GM12878 (cell line): ENCODE data around the gene COMMD10. TPM values are rescaled to one million over a fixed set of nuclear protein-coding genes. Genes with fewer than 3 reads are reported as not detected.

Experiments used
- ATAC-seq: fragments of 200-7000 bp; cut with Tn5 transposase; 3 replicates; pipeline ENCODE4 v1.9.1; 2020; ENCODE audit warnings: mild to moderate bottlenecking, moderate library complexity
- BruUV-seq: library from RNA; stranded (reverse); fragments of 400-500 nt; replicated peaks from 2 replicates; lab custom pipeline; 2021; lab: Mats Ljungman, UMichigan
- CTCF ChIA-PET: fragments of 300-600 bp; sonication (Branson Sonifier 250); formaldehyde crosslinking; extraction: SDS; loops from one replicate; lab custom pipeline; 2021; ENCODE audit warnings: inconsistent platforms; lab: Yijun Ruan, JAX
- POLR2A ChIA-PET: fragments of 350-600 bp; formaldehyde crosslinking; extraction: SDS; loops from one replicate; lab custom pipeline; 2021; ENCODE audit warnings: inconsistent platforms; lab: Charles Lee
- RAD21 ChIA-PET: fragments of 300-600 bp; sonication (Branson Sonifier 250); formaldehyde crosslinking; loops from one replicate; lab custom pipeline; 2023; ENCODE audit warnings: antibody characterized with exemption; ENCODE audit not compliant: unreplicated experiment; lab: Charles Lee
- SMC1A ChIA-PET: fragments of 300-600 bp; sonication (Branson Sonifier 250); formaldehyde crosslinking; loops from one replicate; lab custom pipeline; 2023; ENCODE audit not compliant: unreplicated experiment, uncharacterized antibody; lab: Charles Lee
- DNase-seq: peaks from one replicate; pipeline ENCODE4 v3.0.0-alpha.2; 2011; ENCODE audit warnings: low read depth, low spot score
- FAIRE-seq: peaks from 3 replicates; lab custom pipeline; 2011; peaks lifted over from hg19 to GRCh38; lab: Jason Lieb, UNC
- H2AFZ ChIP-seq: 2 replicates; pipeline ENCODE4 v1.6.0; 2011; ENCODE audit warnings: low read depth, low read length, control low read depth; ENCODE audit not compliant: control insufficient read depth
- H3K27ac ChIP-seq: 2 replicates; pipeline ENCODE4 v1.5.1; 2011; ENCODE audit warnings: control low read depth; ENCODE audit not compliant: control insufficient read depth, insufficient read depth
- H3K27me3 ChIP-seq, 2 experiments: replicated peaks in 1 of 2; 2 replicates each; pipeline versions ENCODE4 v1.6.0 to v1.6.1; 2011; ENCODE audit warnings: low read length in 1 of 2; ENCODE audit not compliant: control insufficient read depth in 2 of 2, insufficient read depth in 2 of 2
- H3K36me3 ChIP-seq, 2 experiments: 2 replicates each; pipeline ENCODE4 v1.5.1; 2011; ENCODE audit warnings: low read length in 1 of 2; ENCODE audit not compliant: control insufficient read depth in 2 of 2, insufficient read depth in 2 of 2
- H3K4me1 ChIP-seq: 2 replicates; pipeline ENCODE4 v1.6.1; 2011; ENCODE audit warnings: mild to moderate bottlenecking, low read length, moderate library complexity, mixed read lengths; ENCODE audit not compliant: control insufficient read depth, insufficient read depth
- H3K4me2 ChIP-seq: 2 replicates; pipeline ENCODE4 v1.6.0; 2011; ENCODE audit warnings: control low read depth; ENCODE audit not compliant: control insufficient read depth, insufficient read depth
- H3K4me3 ChIP-seq: fragments of 200-600 bp; sonication (generic); 2 replicates; pipeline ENCODE4 v1.5.1; 2016
- H3K79me2 ChIP-seq: 2 replicates; pipeline ENCODE4 v1.6.0; 2011; ENCODE audit warnings: low read length; ENCODE audit not compliant: control insufficient read depth, insufficient read depth
- H3K9ac ChIP-seq: 2 replicates; pipeline ENCODE4 v1.8.0; 2011; ENCODE audit warnings: low read length, control low read depth, mixed read lengths; ENCODE audit not compliant: control insufficient read depth, insufficient read depth
- H3K9me3 ChIP-seq: replicated peaks from 3 replicates; pipeline ENCODE4 v1.5.1; 2011; ENCODE audit warnings: mild to moderate bottlenecking, low read length; ENCODE audit not compliant: control insufficient read depth, insufficient read depth
- H4K20me1 ChIP-seq: 2 replicates; pipeline ENCODE4 v1.6.0; 2011; ENCODE audit not compliant: control insufficient read depth, insufficient read depth
- BCL11A ChIP-seq: IDR thresholded peaks from 2 replicates; pipeline ENCODE4 v1.6.1; 2011; ENCODE audit warnings: low read depth, low read length
- CEBPB ChIP-seq, 2 experiments: fragments of 150-350 bp in 1 of 2; IDR thresholded peaks; 2 replicates each; pipeline ENCODE4 v1.6.1; 2012 to 2014; ENCODE audit warnings: low read depth in 2 of 2, low read length in 2 of 2, borderline replicate concordance in 1 of 2, inconsistent platforms in 1 of 2
- ESRRA ChIP-seq: IDR thresholded peaks from 2 replicates; pipeline ENCODE4 v1.6.1; 2012; ENCODE audit warnings: mild to moderate bottlenecking, low read length, improper control_type of control experiment
- HDGF ChIP-seq: fragments of 450-650 bp; IDR thresholded peaks from 2 replicates; pipeline ENCODE4 v1.6.1; 2016; ENCODE audit warnings: antibody characterized with exemption
- RB1 ChIP-seq: fragments of 450-650 bp; formaldehyde crosslinking; IDR thresholded peaks from 2 replicates; pipeline ENCODE4 v1.6.1; 2017; ENCODE audit warnings: mild to moderate bottlenecking, borderline replicate concordance
- SIX5 ChIP-seq: IDR thresholded peaks from 2 replicates; pipeline ENCODE4 v1.6.1; 2011; ENCODE audit warnings: mild to moderate bottlenecking, low read depth, low read length, moderate library complexity; ENCODE audit not compliant: severe bottlenecking
- SMAD5 ChIP-seq: IDR thresholded peaks from 2 replicates; pipeline ENCODE4 v1.6.1; 2016; ENCODE audit warnings: antibody characterized with exemption, low read depth
- SREBF2 ChIP-seq: IDR thresholded peaks from 2 replicates; pipeline ENCODE4 v1.6.1; 2012; ENCODE audit warnings: mild to moderate bottlenecking, low read length
- STAT1 ChIP-seq: fragments of 450-650 bp; conservative IDR thresholded peaks from 2 replicates; pipeline ENCODE4 v1.6.1; 2014; ENCODE audit warnings: antibody characterized with exemption, mild to moderate bottlenecking
- ZNF24 ChIP-seq: fragments of 450-650 bp; IDR thresholded peaks from 2 replicates; pipeline ENCODE4 v1.6.1; 2017; ENCODE audit warnings: antibody characterized with exemption, mild to moderate bottlenecking
- ZSCAN29 ChIP-seq: fragments of 450-650 bp; IDR thresholded peaks from 2 replicates; pipeline ENCODE4 v1.6.1; 2017; ENCODE audit warnings: mild to moderate bottlenecking, moderate library complexity
- WGBS: methylation state at CpG from one replicate; pipeline ENCODE4 v1.1.6; 2016; ENCODE audit warnings: low lambda C conversion rate; ENCODE audit not compliant: insufficient replicate concordance, insufficient coverage; ENCODE audit errors: missing lambda C conversion rate; 5-methylcytosine and 5-hydroxymethylcytosine counted together
- in situ Hi-C: fragments of 300-500 bp; cut with MboI; formaldehyde crosslinking; loops from 9 replicates; pipeline ENCODE4 v1.14.3; 2018; ENCODE audit warnings: mixed read lengths
- intact Hi-C: fragments of 100-400 bp; cut with micrococcal nuclease; formaldehyde crosslinking; loops from one replicate; pipeline ENCODE4 v1.14.2; 2022; ENCODE audit not compliant: unreplicated experiment
- polyA plus RNA-seq, 11 experiments: library from polyadenylated mRNA; depleted of rRNA in 4 of 11; unstranded in 6 of 11; stranded (reverse) in 5 of 11; fragments of >200 nt; fragmentation: Nextera tagmentation in 4 of 11; fragmentation: Illumina TruSeq in 1 of 11; extraction: Ambion mirVana in 4 of 11; extraction: Trizol in 1 of 11; gene quantifications; 1 replicate in 1 of 11; 2 replicates in 10 of 11; pipeline versions ENCODE4 v1.2.1 to v1.2.3, GENCODE V29; 2011 to 2016; ENCODE audit warnings: inconsistent platforms in 2 of 11, missing spikeins in 2 of 11, low read depth in 1 of 11
- total RNA-seq, 4 experiments: library from RNA; depleted of rRNA in 3 of 4; stranded (reverse); fragments of >200 nt in 3 of 4; fragmentation: Illumina TruSeq in 1 of 4; extraction: Trizol in 1 of 4; gene quantifications; 2 replicates each; pipeline versions ENCODE4 v1.2.1 to v1.2.3, GENCODE V29; 2013 to 2021
- TF ChIP-seq, protein P1 (sequence below): IDR thresholded peaks from 2 replicates; pipeline ENCODE4 v1.6.1; 2011; ENCODE audit warnings: borderline replicate concordance, low read depth, mild to moderate bottlenecking, moderate library complexity, mixed read lengths, low read length; ENCODE audit not compliant: insufficient read depth; ENCODE audit errors: extremely low read length
- TF ChIP-seq, protein P2 (sequence below): fragments of 450-650 bp; IDR thresholded peaks from 2 replicates; pipeline ENCODE4 v1.6.1; 2016; ENCODE audit warnings: mild to moderate bottlenecking
- TF ChIP-seq, protein P3 (sequence below): IDR thresholded peaks from 2 replicates; pipeline ENCODE4 v1.6.1; 2012; ENCODE audit warnings: low read length, inconsistent platforms
- TF ChIP-seq, protein P4 (sequence below): IDR thresholded peaks from 2 replicates; pipeline ENCODE4 v1.6.1; 2011; ENCODE audit warnings: borderline replicate concordance, low read depth, mild to moderate bottlenecking, moderate library complexity, low read length; ENCODE audit not compliant: insufficient read depth, poor library complexity, severe bottlenecking
- TF ChIP-seq, protein P5 (sequence below): fragments of 450-650 bp; IDR thresholded peaks from 2 replicates; pipeline ENCODE4 v1.6.1; 2014; ENCODE audit warnings: mild to moderate bottlenecking

COMMD10 gene
- total and polyA plus RNA-seq, 10 of the 15 experiments (the other 5 are each of a cell fraction or from before 2014, with no cell fraction given) = 19.6 to 98.7 (median 28.0) TPM

DNA sequence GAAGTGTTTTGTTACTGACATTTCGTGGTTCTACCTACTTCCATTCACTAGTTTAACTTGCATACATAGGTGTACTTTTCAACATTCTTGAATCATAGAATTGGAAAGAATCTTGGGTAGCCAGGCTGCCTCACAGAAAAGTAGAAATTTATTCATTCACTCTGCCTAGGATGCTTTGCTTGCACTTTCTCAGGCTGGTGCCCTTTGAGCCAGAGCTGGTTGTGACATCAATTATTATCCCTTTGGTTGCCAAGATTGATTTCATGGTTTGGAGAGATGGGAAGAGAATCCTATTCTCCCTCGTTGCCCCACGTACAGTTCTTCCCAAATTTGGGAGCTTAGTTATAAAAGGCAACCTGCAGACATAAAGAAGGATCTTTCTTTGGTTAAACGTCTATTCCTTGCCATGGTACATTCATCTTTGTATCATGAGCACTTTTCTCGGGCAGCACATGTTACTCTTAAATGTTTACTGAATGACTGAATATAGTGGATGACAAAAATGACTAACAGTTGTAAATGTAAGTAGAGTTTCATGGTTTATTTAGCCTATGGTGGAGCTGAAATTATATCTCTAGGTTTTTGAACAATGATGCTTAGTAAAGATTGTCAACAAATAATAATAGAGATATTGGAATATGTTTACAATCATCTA is 195.5 kb downstream of the COMMD10 start:
- no peak for ATAC-seq
- TF ChIP-seq, protein P1, sequence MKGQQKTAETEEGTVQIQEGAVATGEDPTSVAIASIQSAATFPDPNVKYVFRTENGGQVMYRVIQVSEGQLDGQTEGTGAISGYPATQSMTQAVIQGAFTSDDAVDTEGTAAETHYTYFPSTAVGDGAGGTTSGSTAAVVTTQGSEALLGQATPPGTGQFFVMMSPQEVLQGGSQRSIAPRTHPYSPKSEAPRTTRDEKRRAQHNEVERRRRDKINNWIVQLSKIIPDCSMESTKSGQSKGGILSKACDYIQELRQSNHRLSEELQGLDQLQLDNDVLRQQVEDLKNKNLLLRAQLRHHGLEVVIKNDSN = no peak
- TF ChIP-seq ZNF24 (no peak), SIX5 (no peak), SMAD5 (no peak), BCL11A (no peak), CEBPB (IDR thresholded peaks at IDR 0.05; ENCODE audit: borderline replicate concordance in 1 of 2, low read depth in 2 of 2, low read length in 2 of 2) (no peak), SREBF2 (no peak), HDGF (no peak), STAT1 (no peak), ZSCAN29 (no peak), ESRRA (no peak), RB1 (no peak)
- TF ChIP-seq, protein P2, sequence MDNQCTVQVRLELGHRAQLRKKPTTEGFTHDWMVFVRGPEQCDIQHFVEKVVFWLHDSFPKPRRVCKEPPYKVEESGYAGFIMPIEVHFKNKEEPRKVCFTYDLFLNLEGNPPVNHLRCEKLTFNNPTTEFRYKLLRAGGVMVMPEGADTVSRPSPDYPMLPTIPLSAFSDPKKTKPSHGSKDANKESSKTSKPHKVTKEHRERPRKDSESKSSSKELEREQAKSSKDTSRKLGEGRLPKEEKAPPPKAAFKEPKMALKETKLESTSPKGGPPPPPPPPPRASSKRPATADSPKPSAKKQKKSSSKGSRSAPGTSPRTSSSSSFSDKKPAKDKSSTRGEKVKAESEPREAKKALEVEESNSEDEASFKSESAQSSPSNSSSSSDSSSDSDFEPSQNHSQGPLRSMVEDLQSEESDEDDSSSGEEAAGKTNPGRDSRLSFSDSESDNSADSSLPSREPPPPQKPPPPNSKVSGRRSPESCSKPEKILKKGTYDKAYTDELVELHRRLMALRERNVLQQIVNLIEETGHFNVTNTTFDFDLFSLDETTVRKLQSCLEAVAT = no peak
- TF ChIP-seq, protein P3, sequence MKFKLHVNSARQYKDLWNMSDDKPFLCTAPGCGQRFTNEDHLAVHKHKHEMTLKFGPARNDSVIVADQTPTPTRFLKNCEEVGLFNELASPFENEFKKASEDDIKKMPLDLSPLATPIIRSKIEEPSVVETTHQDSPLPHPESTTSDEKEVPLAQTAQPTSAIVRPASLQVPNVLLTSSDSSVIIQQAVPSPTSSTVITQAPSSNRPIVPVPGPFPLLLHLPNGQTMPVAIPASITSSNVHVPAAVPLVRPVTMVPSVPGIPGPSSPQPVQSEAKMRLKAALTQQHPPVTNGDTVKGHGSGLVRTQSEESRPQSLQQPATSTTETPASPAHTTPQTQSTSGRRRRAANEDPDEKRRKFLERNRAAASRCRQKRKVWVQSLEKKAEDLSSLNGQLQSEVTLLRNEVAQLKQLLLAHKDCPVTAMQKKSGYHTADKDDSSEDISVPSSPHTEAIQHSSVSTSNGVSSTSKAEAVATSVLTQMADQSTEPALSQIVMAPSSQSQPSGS = no peak
- TF ChIP-seq, protein P4, sequence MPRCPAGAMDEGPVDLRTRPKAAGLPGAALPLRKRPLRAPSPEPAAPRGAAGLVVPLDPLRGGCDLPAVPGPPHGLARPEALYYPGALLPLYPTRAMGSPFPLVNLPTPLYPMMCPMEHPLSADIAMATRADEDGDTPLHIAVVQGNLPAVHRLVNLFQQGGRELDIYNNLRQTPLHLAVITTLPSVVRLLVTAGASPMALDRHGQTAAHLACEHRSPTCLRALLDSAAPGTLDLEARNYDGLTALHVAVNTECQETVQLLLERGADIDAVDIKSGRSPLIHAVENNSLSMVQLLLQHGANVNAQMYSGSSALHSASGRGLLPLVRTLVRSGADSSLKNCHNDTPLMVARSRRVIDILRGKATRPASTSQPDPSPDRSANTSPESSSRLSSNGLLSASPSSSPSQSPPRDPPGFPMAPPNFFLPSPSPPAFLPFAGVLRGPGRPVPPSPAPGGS = no peak
- TF ChIP-seq, protein P5, sequence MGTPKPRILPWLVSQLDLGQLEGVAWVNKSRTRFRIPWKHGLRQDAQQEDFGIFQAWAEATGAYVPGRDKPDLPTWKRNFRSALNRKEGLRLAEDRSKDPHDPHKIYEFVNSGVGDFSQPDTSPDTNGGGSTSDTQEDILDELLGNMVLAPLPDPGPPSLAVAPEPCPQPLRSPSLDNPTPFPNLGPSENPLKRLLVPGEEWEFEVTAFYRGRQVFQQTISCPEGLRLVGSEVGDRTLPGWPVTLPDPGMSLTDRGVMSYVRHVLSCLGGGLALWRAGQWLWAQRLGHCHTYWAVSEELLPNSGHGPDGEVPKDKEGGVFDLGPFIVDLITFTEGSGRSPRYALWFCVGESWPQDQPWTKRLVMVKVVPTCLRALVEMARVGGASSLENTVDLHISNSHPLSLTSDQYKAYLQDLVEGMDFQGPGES = no peak
- no peaks in the 10 kb centered on the region for H3K79me2 ChIP-seq
- H3K9ac ChIP-seq = no peak overlapping the region
- no peak overlapping the region for H3K4me3 ChIP-seq
- no peak overlapping the region for H3K27ac ChIP-seq
- FAIRE-seq = no peak
- no peaks in the 10 kb centered on the region for H4K20me1 ChIP-seq
- H3K4me1 ChIP-seq = no peaks in the 10 kb centered on the region
- ChIA-PET CTCF (no interaction called here), POLR2A (no interaction called here), SMC1A (interaction anchor here (0.6 to 1.4 kb wide), 4 partner anchors 8 to 144 kb away, joined by 3 to 8 read pairs (median 3); no protein-coding TSS in a partner anchor), RAD21 (no interaction called here)
- H2AFZ ChIP-seq = no peak overlapping the region
- 61% methylated on average over 5 of the region's 5 CpGs for WGBS
- no peaks in the 10 kb centered on the region for H3K36me3 ChIP-seq
- in situ Hi-C loops (no loop called here), intact Hi-C loops (no loop called here)
- BruUV-seq = no TSS peak
- H3K4me2 ChIP-seq = no peak overlapping the region
- no peak for DNase-seq
- H3K9me3 ChIP-seq = peaks cover 4% of the 10 kb centered on the region
- H3K27me3 ChIP-seq = no peaks in the 10 kb centered on the region
